Measurements from ENCODE around the gene MBLAC1.

MBLAC1 gene

GRCh38 chr7:100163871-100164270 lies 37.1 kb downstream of the MBLAC1 start:
- no peak for TF ChIP-seq JUND (IDR thresholded peaks at IDR 0.05; ENCODE audit: low read depth)
- DNase-seq (ENCODE audit: low read depth in 1 of 2, low spot score in 1 of 2): no peak
- in situ Hi-C loops (cut with HindIII; ENCODE audit: low pct_unique_long_range_greater_than_20kb, low sequenced_read_pairs): no loop called here

DNA sequence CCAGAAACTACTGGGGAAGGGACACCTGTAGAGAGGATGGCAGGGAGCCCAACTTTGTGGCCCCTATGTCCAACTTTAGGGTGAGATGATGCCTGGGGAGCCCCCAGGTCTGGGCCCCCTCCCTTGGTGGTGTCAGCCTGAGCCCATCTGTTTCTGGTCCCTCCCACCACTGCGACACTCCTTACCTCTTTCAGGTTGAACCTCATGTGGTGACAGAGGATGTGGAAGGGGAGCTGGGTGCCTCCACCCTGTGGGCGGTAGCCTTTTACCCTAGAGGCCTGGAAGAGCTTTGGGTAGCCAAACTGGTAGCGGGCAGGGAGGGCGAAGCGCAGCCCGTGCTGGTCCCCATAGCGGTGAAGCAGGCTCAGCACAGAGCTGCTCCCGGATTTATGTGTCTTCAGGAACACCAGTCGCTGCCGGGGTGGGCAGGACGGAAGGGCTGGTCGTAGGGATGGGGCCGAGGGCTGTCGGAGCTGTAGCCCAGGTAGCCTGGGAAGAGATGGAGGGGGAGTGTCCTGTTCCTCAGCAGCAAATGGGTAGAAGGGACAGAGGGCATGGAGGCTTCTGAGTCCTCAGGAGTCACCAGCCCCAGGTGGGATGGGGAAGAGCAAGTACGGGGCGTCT lies 39.7 kb downstream of the MBLAC1 start:
- no peak for TF ChIP-seq JUND (IDR thresholded peaks at IDR 0.05; ENCODE audit: low read depth)
- in situ Hi-C loops (cut with HindIII; ENCODE audit: low pct_unique_long_range_greater_than_20kb, low sequenced_read_pairs): no loop called here

GRCh38 chr7:100166970-100167911 lies 40.5 kb downstream of the MBLAC1 start:
- no peak for TF ChIP-seq JUND (IDR thresholded peaks at IDR 0.05; ENCODE audit: low read depth)
- in situ Hi-C loops (cut with HindIII; ENCODE audit: low pct_unique_long_range_greater_than_20kb, low sequenced_read_pairs): no loop called here
- DNase-seq (ENCODE audit: low read depth in 1 of 2, low spot score in 1 of 2): no peak

More for the DNA sequence above, 39.7 kb downstream of the MBLAC1 start:
- no peak for DNase-seq (ENCODE audit: low read depth in 1 of 2, low spot score in 1 of 2)

GRCh38 chr7:100167912-100168323 lies 41.2 kb downstream of the MBLAC1 start:
- no peak for DNase-seq (ENCODE audit: low read depth in 1 of 2, low spot score in 1 of 2)
- TF ChIP-seq JUND (IDR thresholded peaks at IDR 0.05; ENCODE audit: low read depth): no peak
- in situ Hi-C loops (cut with HindIII; ENCODE audit: low pct_unique_long_range_greater_than_20kb, low sequenced_read_pairs): no loop called here

DNA sequence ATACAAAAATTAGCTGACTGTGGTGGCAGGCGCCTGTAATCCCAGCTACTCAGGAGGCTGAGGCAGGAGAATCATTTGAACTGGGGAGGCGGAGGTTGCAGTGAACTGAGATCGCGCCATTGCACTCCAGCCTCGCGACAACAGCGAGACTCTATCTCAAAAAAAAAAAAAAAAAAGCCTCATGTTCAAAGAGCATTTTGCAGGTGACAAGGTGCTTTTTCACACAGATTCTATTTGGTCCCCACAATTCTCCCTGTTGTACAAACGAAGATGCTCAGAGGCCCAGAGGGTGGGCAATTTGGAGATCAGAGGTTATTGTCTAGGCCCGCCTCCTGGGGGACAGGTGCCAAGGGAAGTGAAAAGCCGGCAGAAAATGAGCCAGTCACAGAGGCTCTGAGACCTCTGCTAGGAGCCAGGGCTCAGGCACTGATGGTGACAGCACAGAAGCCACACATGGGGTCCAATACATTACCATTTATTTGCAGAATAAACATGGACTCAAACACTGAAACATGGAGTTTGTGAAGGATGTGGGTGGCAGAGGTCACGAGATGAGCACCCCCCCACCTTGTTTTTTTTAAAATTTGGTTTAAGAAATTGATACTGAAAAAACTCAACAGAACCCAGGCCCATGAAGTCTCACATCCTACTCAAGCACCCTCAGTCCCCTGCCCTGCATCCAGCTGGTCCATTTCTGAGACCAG lies 42.5 kb downstream of the MBLAC1 start:
- in situ Hi-C loops (cut with HindIII; ENCODE audit: low pct_unique_long_range_greater_than_20kb, low sequenced_read_pairs): no loop called here
- TF ChIP-seq JUND (IDR thresholded peaks at IDR 0.05; ENCODE audit: low read depth): no peak
- no peak for DNase-seq (ENCODE audit: low read depth in 1 of 2, low spot score in 1 of 2)

DNA sequence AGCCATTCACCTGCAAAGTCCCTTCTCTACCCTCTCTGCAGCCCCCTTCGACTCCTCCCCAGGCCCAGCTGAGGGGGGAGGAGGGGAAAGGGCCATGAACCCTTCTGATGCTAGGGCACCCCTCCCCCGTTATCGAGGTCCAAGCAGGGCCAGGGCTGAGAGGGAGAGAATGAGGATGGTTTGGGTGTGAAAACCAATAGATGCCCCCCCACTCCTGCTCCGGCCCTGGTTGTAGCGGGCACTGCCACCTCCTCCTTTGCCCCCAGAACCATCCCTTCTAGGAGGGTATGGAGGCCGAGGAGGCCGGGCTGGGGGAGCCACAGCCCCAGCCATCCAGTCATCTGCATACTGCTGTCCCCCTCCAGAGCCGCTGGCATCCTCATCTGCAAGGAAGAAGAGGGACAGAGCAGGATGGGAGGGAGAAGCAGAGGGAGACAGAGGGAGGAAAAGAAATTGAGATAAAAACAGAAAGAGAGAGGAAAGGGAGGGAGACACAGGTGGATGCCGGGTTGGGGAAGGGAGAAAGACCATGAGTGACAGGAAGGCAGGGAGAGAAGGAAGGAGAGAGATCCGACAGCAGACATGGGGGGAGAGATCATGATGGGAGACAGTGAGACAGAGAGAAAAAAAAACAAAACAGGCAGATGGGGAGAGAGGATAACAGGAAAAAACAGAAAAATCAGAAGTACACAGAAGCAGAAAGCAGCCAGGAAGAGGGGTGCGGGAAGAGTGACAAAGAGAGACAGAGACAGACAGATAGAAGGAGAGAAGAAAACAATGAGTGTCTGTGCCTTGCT lies 43.5 kb downstream of the MBLAC1 start:
- no peak for DNase-seq (ENCODE audit: low read depth in 1 of 2, low spot score in 1 of 2)
- TF ChIP-seq JUND (IDR thresholded peaks at IDR 0.05; ENCODE audit: low read depth): no peak
- in situ Hi-C loops (cut with HindIII; ENCODE audit: low pct_unique_long_range_greater_than_20kb, low sequenced_read_pairs): no loop called here

- no peak for TF ChIP-seq JUND (IDR thresholded peaks at IDR 0.05; ENCODE audit: low read depth)
- DNase-seq (ENCODE audit: low read depth in 1 of 2, low spot score in 1 of 2): no peak
- in situ Hi-C loops (cut with HindIII; ENCODE audit: low pct_unique_long_range_greater_than_20kb, low sequenced_read_pairs): no loop called here
Observed at GRCh38 chr7:100171087-100171681, 44.4 kb downstream of the MBLAC1 start.

DNA sequence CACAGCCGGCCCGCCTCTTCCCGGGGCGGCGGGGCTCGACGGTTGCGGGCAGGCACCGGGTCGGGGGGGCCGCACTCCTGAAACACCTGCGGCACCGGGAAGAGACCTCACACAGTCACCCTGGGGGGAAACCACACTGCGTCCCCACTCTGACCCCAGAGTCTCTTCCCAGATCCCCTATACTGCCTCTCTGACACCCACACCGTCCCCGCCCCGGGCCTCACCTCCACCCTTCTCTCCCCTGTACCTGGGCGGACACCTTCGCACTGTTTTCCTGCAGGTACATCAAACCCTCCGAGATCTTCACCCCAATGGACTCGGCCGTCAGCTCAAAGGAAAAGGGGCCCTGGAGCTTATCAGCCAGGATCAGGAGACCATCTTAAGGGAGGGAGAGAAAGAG lies 45.1 kb downstream of the MBLAC1 start:
- in situ Hi-C loops (cut with HindIII; ENCODE audit: low pct_unique_long_range_greater_than_20kb, low sequenced_read_pairs): no loop called here
- no peak for DNase-seq (ENCODE audit: low read depth in 1 of 2, low spot score in 1 of 2)
- TF ChIP-seq JUND (IDR thresholded peaks at IDR 0.05; ENCODE audit: low read depth): no peak

GRCh38 chr7:100173806-100174495 lies 47.2 kb downstream of the MBLAC1 start:
- TF ChIP-seq JUND (IDR thresholded peaks at IDR 0.05; ENCODE audit: low read depth): no peak
- no peak for DNase-seq (ENCODE audit: low read depth in 1 of 2, low spot score in 1 of 2)
- in situ Hi-C loops (cut with HindIII; ENCODE audit: low pct_unique_long_range_greater_than_20kb, low sequenced_read_pairs): no loop called here

DNA sequence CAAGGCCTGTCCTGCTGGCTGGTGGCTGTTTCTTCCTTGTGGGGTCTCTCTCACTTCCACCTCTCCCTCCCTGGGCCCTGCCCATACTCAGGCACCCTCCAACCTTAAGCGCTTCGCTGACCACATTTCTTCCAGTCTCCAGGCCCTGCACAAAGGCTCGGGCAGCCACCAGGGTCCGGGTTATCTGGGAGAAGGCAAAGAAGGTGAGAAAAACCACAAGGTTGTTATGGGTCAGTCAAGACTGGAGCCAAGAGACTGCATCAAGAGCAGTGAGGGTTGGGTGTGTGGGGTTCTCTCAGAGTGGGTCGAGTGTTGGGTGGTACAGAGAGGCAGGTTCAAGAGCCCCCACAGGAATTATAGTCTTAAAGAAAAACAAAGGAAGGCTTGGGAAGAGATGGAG lies 47.8 kb downstream of the MBLAC1 start:
- no peak for DNase-seq (ENCODE audit: low read depth in 1 of 2, low spot score in 1 of 2)
- in situ Hi-C loops (cut with HindIII; ENCODE audit: low pct_unique_long_range_greater_than_20kb, low sequenced_read_pairs): no loop called here
- no peak for TF ChIP-seq JUND (IDR thresholded peaks at IDR 0.05; ENCODE audit: low read depth)

GRCh38 chr7:100175296-100175935 lies 48.6 kb downstream of the MBLAC1 start:
- in situ Hi-C loops (cut with HindIII; ENCODE audit: low pct_unique_long_range_greater_than_20kb, low sequenced_read_pairs): no loop called here
- DNase-seq (ENCODE audit: low read depth in 1 of 2, low spot score in 1 of 2): no peak
- no peak for TF ChIP-seq JUND (IDR thresholded peaks at IDR 0.05; ENCODE audit: low read depth)
